ENCODE results near the gene HIVEP3. TPM values are rescaled to one million over a fixed set of nuclear protein-coding genes. Genes with fewer than 3 reads are reported as not detected.

HIVEP3 gene
- total RNA-seq, 1 donor from 2014 or later: 6.5 TPM

- no peak for DNase-seq
- no peak for ATAC-seq
- intact Hi-C loops (cut with micrococcal nuclease): no loop called here
These were observed 245.3 kb downstream of the HIVEP3 start for GRCh38 chr1:41673378-41673777.

- intact Hi-C loops (cut with micrococcal nuclease): no loop called here
- no peak for DNase-seq
- no peak for ATAC-seq
These were observed 245.9 kb downstream of the HIVEP3 start for GRCh38 chr1:41672641-41673361.

DNA sequence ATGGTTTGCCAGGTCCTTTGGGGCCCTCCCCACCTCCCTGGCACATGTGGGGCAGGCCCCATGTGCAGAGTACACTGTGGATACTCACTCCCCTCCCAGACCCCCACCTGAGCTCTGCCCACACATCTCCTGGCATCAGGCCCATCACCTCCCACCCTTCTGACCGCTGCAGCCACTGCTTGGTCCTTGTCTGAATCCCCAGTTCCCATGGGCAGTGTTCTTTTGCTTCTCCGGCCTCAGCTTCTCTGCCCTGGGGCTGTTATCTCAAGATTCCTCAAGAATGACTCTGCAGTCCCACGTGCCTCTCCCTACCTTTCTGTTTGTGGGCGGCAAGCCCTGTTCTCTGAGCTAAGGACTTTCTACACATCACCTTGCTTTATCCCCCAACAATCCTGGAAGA is 246.5 kb downstream of the HIVEP3 start:
- ATAC-seq (no peak), DNase-seq (no peak)
- intact Hi-C loops (cut with micrococcal nuclease): no loop called here

DNA sequence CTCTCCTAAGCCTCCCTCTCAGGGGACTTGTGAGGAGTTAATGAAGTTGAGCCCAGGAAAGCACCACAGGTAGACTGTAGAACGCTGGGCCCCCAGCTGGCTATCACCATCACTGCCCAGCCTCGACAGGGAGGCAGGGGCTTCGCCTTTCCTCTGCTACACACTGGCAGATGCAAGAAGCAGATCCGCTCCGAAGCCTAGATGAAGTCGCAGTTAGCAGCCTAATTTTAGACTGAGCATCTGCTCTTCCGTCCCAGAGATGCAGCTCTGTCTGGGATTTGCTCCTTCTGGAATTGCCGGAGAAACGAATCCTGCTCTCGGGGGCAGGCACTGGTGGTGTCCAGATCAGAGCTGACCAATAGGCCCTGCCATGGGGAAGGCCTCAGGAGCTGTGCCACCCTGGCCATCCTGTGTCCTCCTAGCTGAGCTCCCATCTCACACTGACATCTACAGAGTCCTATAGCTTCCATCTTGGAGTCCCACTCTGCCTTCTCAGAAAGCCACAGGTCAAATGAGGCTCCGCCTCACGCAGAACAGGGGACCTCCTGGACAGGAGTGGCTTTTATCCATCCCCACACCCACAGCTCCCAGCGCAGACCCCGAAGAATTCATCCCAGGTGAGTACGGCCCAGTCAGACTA is 247.5 kb downstream of the HIVEP3 start:
- DNase-seq (no peak), ATAC-seq (no peak)
- intact Hi-C loops (cut with micrococcal nuclease): no loop called here

DNA sequence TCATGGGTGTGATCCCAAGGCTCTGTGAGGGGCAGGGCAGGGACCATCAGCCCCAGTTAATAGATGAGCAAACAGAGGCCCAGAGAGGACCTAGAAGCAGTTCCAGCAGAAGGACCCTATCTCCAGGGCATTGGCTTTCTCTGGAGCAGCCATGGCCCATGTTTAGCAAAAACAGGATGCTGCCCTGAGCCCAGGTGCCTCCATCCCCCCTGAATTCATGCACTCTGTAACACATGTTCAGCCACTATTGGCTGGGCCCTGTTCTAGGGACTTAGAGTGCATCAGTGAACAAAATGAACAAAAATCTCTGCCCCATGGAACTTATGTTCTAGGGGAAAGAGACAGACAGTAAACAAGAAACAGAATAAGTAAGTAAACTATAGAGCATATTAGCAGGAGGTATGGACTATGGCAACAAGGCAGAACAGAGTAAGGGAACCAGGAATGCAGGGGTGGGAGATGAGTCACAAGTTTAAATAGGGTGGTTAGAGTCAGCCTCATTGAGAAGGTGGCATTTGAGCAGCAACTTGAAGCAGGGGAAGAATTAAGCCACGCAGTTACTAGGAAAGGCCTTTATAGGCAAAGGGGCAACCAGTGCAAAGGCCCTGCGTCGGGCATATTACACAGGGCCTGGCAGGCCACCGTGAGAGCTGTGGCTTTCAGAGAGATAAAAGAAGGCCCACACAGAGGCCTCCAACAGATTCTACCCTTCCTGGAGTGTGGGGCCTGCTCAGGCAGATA is 248.3 kb downstream of the HIVEP3 start:
- ATAC-seq (no peak), DNase-seq (no peak)
- intact Hi-C loops (cut with micrococcal nuclease): no loop called here

DNA sequence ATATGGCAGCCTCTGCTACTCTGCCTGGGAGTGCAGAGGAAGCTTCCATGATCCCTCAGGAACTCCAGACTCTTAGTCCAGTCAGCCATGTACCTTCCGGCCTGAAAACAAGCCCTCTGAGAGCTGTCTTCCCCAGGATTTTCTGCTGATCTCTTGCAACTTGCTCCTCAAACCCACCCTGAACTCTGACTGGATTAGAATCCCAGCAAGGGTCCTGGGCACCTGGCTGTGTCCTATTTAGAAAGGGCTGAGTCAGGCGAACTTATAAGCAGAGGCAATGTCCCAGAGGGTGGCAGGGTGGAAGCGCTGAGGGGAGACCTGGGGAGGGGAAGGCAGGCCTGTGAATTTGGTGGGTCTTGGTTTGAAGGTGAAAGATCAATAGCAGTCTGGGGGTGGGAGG is 249.8 kb downstream of the HIVEP3 start:
- no peak for DNase-seq
- no peak for ATAC-seq
- intact Hi-C loops (cut with micrococcal nuclease): no loop called here

GRCh38 chr1:41668054-41668660 is 250.6 kb downstream of the HIVEP3 start:
- intact Hi-C loops (cut with micrococcal nuclease): no loop called here
- ATAC-seq: no peak

DNA sequence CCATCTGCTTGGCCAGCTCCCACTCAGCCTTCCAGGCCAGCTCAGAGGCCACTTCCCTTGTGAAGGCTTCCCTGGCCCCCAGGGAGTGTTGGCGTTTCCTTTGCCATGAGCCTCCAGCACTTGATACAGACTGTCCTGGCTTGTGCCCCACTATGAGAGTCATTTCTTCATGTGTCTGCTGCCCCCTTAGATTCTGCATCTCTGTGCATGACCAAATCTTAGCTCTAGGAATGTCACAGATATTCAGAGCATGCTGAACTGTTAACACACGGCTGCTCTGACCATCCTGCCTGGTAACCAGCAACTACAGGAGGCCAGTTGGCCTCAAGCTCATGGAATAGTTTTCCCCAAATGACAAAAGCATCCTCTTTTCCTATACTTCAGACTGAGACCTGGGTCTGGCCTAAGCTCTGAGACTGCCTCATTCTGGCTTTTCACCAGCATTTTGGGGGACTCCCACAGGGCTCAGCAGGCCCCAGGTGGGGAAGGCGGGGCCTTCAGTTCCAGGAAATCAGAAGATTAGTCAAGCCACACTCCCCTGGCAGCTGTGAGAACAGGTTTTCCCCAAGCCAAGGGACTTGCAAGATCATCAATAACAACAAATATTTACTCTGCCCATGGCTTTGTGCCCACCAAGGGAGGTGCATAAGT is 251.6 kb downstream of the HIVEP3 start:
- DNase-seq: no peak
- intact Hi-C loops (cut with micrococcal nuclease): no loop called here
- no peak for ATAC-seq

More at GRCh38 chr1:41668054-41668660, 250.6 kb downstream of the HIVEP3 start:
- DNase-seq: no peak

DNA sequence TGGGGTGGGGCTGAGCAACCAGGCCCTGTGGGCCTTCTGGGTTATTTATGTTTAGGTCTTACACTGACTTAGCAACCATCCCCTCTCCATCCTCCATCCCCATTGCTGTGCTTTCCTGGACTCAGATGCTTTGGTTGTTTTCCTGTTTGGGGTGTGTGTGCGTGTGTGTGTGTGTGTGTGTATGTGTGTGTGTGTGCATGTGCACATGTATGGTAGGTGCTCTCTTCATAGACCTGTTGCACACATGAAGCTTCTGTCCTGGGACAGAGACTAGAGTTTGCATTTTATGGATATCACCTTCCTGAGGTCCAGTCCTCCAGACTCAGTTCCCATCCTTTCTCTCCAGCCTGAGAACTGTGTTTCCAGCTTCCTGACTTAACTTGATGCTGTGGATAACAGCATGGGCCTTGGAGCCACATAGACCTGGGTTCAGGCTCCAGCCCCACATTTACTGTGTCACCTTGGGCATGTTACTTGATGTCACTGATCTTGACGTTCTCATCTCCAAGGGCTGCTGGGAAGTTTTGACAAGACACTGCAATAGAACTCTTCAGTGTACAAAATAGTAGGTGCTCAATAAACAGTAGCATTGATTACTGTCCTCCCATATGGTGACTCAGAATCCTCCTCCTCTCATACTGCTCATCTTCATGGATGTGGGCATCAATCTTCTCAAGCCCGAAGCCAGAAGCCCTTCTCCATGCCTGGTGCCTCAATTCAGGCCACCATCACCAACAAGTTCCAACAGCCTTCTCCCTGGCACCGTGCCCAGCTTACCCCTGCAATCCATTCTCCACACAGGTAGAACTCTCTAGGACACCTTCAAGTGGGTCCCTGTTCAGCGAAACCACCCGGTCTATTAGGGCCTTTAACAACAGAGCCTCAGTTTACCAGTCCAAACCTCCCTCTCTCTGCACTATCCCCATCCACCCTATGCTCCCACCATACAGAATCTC is 252.5 kb downstream of the HIVEP3 start:
- DNase-seq: no peak
- intact Hi-C loops (cut with micrococcal nuclease): no loop called here

GRCh38 chr1:41664861-41665640 is 253.7 kb downstream of the HIVEP3 start:
- intact Hi-C loops (cut with micrococcal nuclease): no loop called here
- no peak for ATAC-seq
- no peak for DNase-seq

More for the DNA sequence above, 252.5 kb downstream of the HIVEP3 start:
- no peak for ATAC-seq

DNA sequence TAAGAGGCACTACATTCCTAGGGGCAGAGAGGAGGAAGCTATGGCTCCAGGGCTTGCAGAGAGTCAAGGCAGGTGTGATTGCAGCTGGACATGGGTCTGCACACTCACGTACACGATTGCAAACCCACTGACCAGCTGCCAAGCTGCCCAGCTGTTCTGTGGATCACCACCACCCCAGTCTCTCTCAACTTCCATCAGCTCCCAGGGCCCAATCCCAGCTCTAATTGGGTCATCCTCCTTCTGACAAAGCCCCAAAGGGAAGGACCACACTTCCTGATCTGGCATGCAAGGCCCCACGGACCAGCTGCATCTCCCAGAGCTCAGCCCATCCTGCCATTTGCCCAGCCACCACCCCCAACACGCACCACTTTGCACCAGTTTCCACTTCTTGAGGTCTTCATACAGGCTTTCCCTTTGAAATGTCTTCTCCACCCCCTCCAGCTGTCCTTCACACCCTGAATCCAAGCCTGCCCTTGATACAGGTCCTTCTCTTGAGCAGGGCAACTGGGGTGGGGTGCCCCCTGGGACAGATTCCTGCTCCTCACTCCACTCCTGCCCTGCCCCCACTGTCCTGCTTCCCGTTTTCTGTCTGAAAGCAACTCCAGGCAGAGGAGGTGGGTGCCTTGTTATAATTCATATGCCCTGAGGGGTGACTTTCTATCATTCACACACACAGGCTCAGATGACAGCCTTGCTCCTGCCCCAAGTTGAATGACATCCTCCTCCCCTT is 254.9 kb downstream of the HIVEP3 start:
- intact Hi-C loops (cut with micrococcal nuclease): no loop called here
- ATAC-seq: no peak
- DNase-seq: no peak

DNA sequence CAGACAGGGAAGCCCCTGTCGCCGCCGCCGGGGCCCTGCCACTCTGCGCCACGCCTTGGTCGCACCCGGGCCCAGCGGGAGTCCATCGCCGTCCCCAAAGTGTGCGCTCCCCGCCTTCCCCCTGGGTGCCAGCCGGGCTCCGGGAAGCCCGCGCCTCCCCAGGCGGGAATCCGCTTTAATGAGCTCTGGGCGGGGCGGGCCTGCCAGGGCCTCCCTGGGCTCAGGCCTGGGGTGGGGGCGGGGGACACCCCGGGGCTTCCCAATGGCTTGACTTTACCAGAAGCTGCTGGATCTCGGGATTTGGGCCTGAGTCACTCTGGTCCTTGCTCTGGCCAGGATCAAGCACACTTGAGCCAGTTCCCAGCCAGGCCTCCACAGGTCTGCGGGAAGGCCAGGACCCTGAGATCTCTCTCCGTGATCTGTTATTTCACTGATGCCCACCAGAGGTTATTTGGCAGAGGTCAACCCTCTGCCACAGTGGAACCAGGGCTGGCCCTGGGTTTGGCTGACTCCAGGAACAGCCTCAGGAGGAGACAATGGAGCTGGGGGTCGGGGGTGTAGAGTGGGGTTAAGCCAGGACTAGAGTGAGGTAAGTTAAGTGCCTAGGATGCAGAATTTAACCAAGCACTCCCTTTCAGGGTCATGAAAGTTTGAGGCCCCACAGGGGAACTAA is 255.8 kb downstream of the HIVEP3 start:
- peak; percentile 67 for DNase-seq
- peak; percentile 63 for ATAC-seq
- intact Hi-C loops (cut with micrococcal nuclease): no loop called here

GRCh38 chr1:41662061-41662764 is 256.5 kb downstream of the HIVEP3 start:
- peak; percentile 83 for DNase-seq
- intact Hi-C loops (cut with micrococcal nuclease): no loop called here
- ATAC-seq: peak; percentile 78

- intact Hi-C loops (cut with micrococcal nuclease): no loop called here
- DNase-seq (peak; percentile 59), ATAC-seq (peak; percentile 13)
These were observed 257.2 kb downstream of the HIVEP3 start for GRCh38 chr1:41661428-41662060.
